Measurements from ENCODE around the gene SEMA5A.

SEMA5A gene

GRCh38 chr5:9040475-9040874 lies 505.4 kb downstream of the SEMA5A start:
- Histone ChIP-seq H3K4me3 (ENCODE audit: low read length) (no peak overlapping the region), H3K4me1 (ENCODE audit: control insufficient read depth, insufficient read depth, low read length) (0 out of 2 replicates have a peak, but pooled peaks cover 2% of the 10 kb centered on the region), H3K9me3 (ENCODE audit: control insufficient read depth, insufficient read depth, low read length) (no peaks in the 10 kb centered on the region; the same call in 1 of the 2 replicates), H3K27ac (ENCODE audit: low read length) (no peak overlapping the region), H3K36me3 (ENCODE audit: control insufficient read depth, insufficient read depth, low read length) (no peaks in the 10 kb centered on the region), H3K27me3 (ENCODE audit: control insufficient read depth, insufficient read depth, low read length) (peaks cover 2% of the 10 kb centered on the region; the same call in 1 of the 2 replicates)
- no CpG with 5 or more reads among the region's 2 CpGs for WGBS (ENCODE audit: insufficient coverage, insufficient read length)
- no peak for DNase-seq (ENCODE audit: low read depth, low spot score)

- Histone ChIP-seq H3K27ac (ENCODE audit: low read length) (no peak overlapping the region), H3K9me3 (ENCODE audit: control insufficient read depth, insufficient read depth, low read length) (no peaks in the 10 kb centered on the region; the same call in 1 of the 2 replicates), H3K36me3 (ENCODE audit: control insufficient read depth, insufficient read depth, low read length) (no peaks in the 10 kb centered on the region), H3K27me3 (ENCODE audit: control insufficient read depth, insufficient read depth, low read length) (peaks cover 2% of the 10 kb centered on the region; the same call in 1 of the 2 replicates), H3K4me3 (ENCODE audit: low read length) (no peak overlapping the region), H3K4me1 (ENCODE audit: control insufficient read depth, insufficient read depth, low read length) (0 out of 2 replicates have a peak, but pooled peaks cover 2% of the 10 kb centered on the region)
- no CpG with 5 or more reads among the region's 3 CpGs for WGBS (ENCODE audit: insufficient coverage, insufficient read length)
- DNase-seq (ENCODE audit: low read depth, low spot score) = no peak
These were observed 508.8 kb downstream of the SEMA5A start for GRCh38 chr5:9037048-9037447.

- Histone ChIP-seq H3K27me3 (ENCODE audit: control insufficient read depth, insufficient read depth, low read length) (peaks cover 2% of the 10 kb centered on the region; the same call in 1 of the 2 replicates), H3K27ac (ENCODE audit: low read length) (no peak overlapping the region), H3K9me3 (ENCODE audit: control insufficient read depth, insufficient read depth, low read length) (no peaks in the 10 kb centered on the region; the same call in 1 of the 2 replicates), H3K36me3 (ENCODE audit: control insufficient read depth, insufficient read depth, low read length) (no peaks in the 10 kb centered on the region), H3K4me1 (ENCODE audit: control insufficient read depth, insufficient read depth, low read length) (0 out of 2 replicates have a peak, but pooled peaks cover 2% of the 10 kb centered on the region), H3K4me3 (ENCODE audit: low read length) (no peak overlapping the region)
- no peak for DNase-seq (ENCODE audit: low read depth, low spot score)
- WGBS (ENCODE audit: insufficient coverage, insufficient read length) = no CpG with 5 or more reads among the region's 3 CpGs
These were observed 510.5 kb downstream of the SEMA5A start for GRCh38 chr5:9035346-9035745.

- DNase-seq (ENCODE audit: low read depth, low spot score) = no peak
- no peak overlapping the region for H3K4me3 ChIP-seq (ENCODE audit: low read length)
- WGBS (ENCODE audit: insufficient coverage, insufficient read length) = no CpG with 5 or more reads among the region's 1 CpG
- no peaks in the 10 kb centered on the region for H3K4me1 ChIP-seq (ENCODE audit: control insufficient read depth, insufficient read depth, low read length)
- no peaks in the 10 kb centered on the region for H3K36me3 ChIP-seq (ENCODE audit: control insufficient read depth, insufficient read depth, low read length)
- no peak overlapping the region for H3K27ac ChIP-seq (ENCODE audit: low read length)
- H3K9me3 ChIP-seq (ENCODE audit: control insufficient read depth, insufficient read depth, low read length) = no peaks in the 10 kb centered on the region
- H3K27me3 ChIP-seq (ENCODE audit: control insufficient read depth, insufficient read depth, low read length) = peaks cover 2% of the 10 kb centered on the region; the same call in 1 of the 2 replicates
These were observed 511.2 kb downstream of the SEMA5A start for GRCh38 chr5:9034649-9035048.

- H3K27ac ChIP-seq (ENCODE audit: low read length) = no peak overlapping the region
- H3K4me3 ChIP-seq (ENCODE audit: low read length) = no peak overlapping the region
- no peaks in the 10 kb centered on the region for H3K9me3 ChIP-seq (ENCODE audit: control insufficient read depth, insufficient read depth, low read length)
- no peaks in the 10 kb centered on the region for H3K36me3 ChIP-seq (ENCODE audit: control insufficient read depth, insufficient read depth, low read length)
- no CpG with 5 or more reads among the region's 1 CpG for WGBS (ENCODE audit: insufficient coverage, insufficient read length)
- peaks cover 2% of the 10 kb centered on the region; the same call in 1 of the 2 replicates for H3K27me3 ChIP-seq (ENCODE audit: control insufficient read depth, insufficient read depth, low read length)
- DNase-seq (ENCODE audit: low read depth, low spot score) = no peak
- H3K4me1 ChIP-seq (ENCODE audit: control insufficient read depth, insufficient read depth, low read length) = no peaks in the 10 kb centered on the region
These were observed 512.4 kb downstream of the SEMA5A start for GRCh38 chr5:9033524-9033923.

GRCh38 chr5:9025942-9026341 lies 519.9 kb downstream of the SEMA5A start:
- Histone ChIP-seq H3K4me1 (ENCODE audit: control insufficient read depth, insufficient read depth, low read length) (no peaks in the 10 kb centered on the region), H3K9me3 (ENCODE audit: control insufficient read depth, insufficient read depth, low read length) (no peaks in the 10 kb centered on the region), H3K27ac (ENCODE audit: low read length) (no peak overlapping the region), H3K4me3 (ENCODE audit: low read length) (no peak overlapping the region), H3K36me3 (ENCODE audit: control insufficient read depth, insufficient read depth, low read length) (no peaks in the 10 kb centered on the region), H3K27me3 (ENCODE audit: control insufficient read depth, insufficient read depth, low read length) (no peaks in the 10 kb centered on the region)
- no peak for DNase-seq (ENCODE audit: low read depth, low spot score)

GRCh38 chr5:9020996-9021395 lies 524.9 kb downstream of the SEMA5A start:
- no peak for DNase-seq (ENCODE audit: low read depth, low spot score)
- no peaks in the 10 kb centered on the region for H3K27me3 ChIP-seq (ENCODE audit: control insufficient read depth, insufficient read depth, low read length)
- no peaks in the 10 kb centered on the region for H3K4me1 ChIP-seq (ENCODE audit: control insufficient read depth, insufficient read depth, low read length)
- H3K27ac ChIP-seq (ENCODE audit: low read length) = no peak overlapping the region
- WGBS (ENCODE audit: insufficient coverage, insufficient read length) = no CpG with 5 or more reads among the region's 1 CpG
- H3K36me3 ChIP-seq (ENCODE audit: control insufficient read depth, insufficient read depth, low read length) = no peaks in the 10 kb centered on the region
- H3K4me3 ChIP-seq (ENCODE audit: low read length) = no peak overlapping the region
- H3K9me3 ChIP-seq (ENCODE audit: control insufficient read depth, insufficient read depth, low read length) = no peaks in the 10 kb centered on the region

- Histone ChIP-seq H3K27ac (ENCODE audit: low read length) (no peak overlapping the region), H3K4me1 (ENCODE audit: control insufficient read depth, insufficient read depth, low read length) (no peaks in the 10 kb centered on the region), H3K9me3 (ENCODE audit: control insufficient read depth, insufficient read depth, low read length) (no peaks in the 10 kb centered on the region), H3K4me3 (ENCODE audit: low read length) (no peak overlapping the region), H3K36me3 (ENCODE audit: control insufficient read depth, insufficient read depth, low read length) (no peaks in the 10 kb centered on the region), H3K27me3 (ENCODE audit: control insufficient read depth, insufficient read depth, low read length) (no peaks in the 10 kb centered on the region)
- DNase-seq (ENCODE audit: low read depth, low spot score) = no peak
- WGBS (ENCODE audit: insufficient coverage, insufficient read length) = no CpG with 5 or more reads among the region's 2 CpGs
These were observed 530.0 kb downstream of the SEMA5A start for GRCh38 chr5:9015937-9016270.

- WGBS (ENCODE audit: insufficient coverage, insufficient read length) = no CpG with 5 or more reads among the region's 5 CpGs
- H3K27me3 ChIP-seq (ENCODE audit: control insufficient read depth, insufficient read depth, low read length) = no peaks in the 10 kb centered on the region
- no peaks in the 10 kb centered on the region for H3K36me3 ChIP-seq (ENCODE audit: control insufficient read depth, insufficient read depth, low read length)
- H3K9me3 ChIP-seq (ENCODE audit: control insufficient read depth, insufficient read depth, low read length) = no peaks in the 10 kb centered on the region
- H3K27ac ChIP-seq (ENCODE audit: low read length) = no peak overlapping the region
- no peaks in the 10 kb centered on the region for H3K4me1 ChIP-seq (ENCODE audit: control insufficient read depth, insufficient read depth, low read length)
- no peak for DNase-seq (ENCODE audit: low read depth, low spot score)
- H3K4me3 ChIP-seq (ENCODE audit: low read length) = no peak overlapping the region
These were observed 530.5 kb downstream of the SEMA5A start for GRCh38 chr5:9015260-9015936.

- no peaks in the 10 kb centered on the region for H3K27me3 ChIP-seq (ENCODE audit: control insufficient read depth, insufficient read depth, low read length)
- no peak for DNase-seq (ENCODE audit: low read depth, low spot score)
- no peaks in the 10 kb centered on the region for H3K4me1 ChIP-seq (ENCODE audit: control insufficient read depth, insufficient read depth, low read length)
- no CpG with 5 or more reads among the region's 6 CpGs for WGBS (ENCODE audit: insufficient coverage, insufficient read length)
- H3K4me3 ChIP-seq (ENCODE audit: low read length) = no peak overlapping the region
- no peaks in the 10 kb centered on the region for H3K36me3 ChIP-seq (ENCODE audit: control insufficient read depth, insufficient read depth, low read length)
- no peaks in the 10 kb centered on the region for H3K9me3 ChIP-seq (ENCODE audit: control insufficient read depth, insufficient read depth, low read length)
- H3K27ac ChIP-seq (ENCODE audit: low read length) = no peak overlapping the region
These were observed 532.7 kb downstream of the SEMA5A start for GRCh38 chr5:9013147-9013546.
